GM19468 (cell line): ENCODE data around the gene TPRN.

Experiments
- ATAC-seq: cut with Tn5 transposase; IDR thresholded peaks from one replicate; pipeline ENCODE4 v1.9.1; 2021; ENCODE audit warnings: mild to moderate bottlenecking, moderate library complexity, moderate number of reproducible peaks; ENCODE audit not compliant: unreplicated experiment; ENCODE audit errors: extremely low read depth

TPRN gene

GRCh38 chr9:137191245-137191644, 9.3 kb downstream of the TPRN start:
- no peak for ATAC-seq

- ATAC-seq: no peak
Measured at GRCh38 chr9:137190315-137190856, 10.2 kb downstream of the TPRN start.

GRCh38 chr9:137189297-137190295, 10.9 kb downstream of the TPRN start:
- no peak for ATAC-seq

- ATAC-seq: peak; percentile 62
Measured at GRCh38 chr9:137188490-137189296, 11.8 kb downstream of the TPRN start, which contains the start of the genes ANAPC2 and SSNA1. Gene ANAPC2 (minus strand): TSS chr9:137188560. CDS start chr9:137188532, 28 bp downstream. Gene SSNA1 (plus strand): TSS chr9:137188676. CDS start chr9:137188727, 51 bp downstream.

GRCh38 chr9:137188086-137188489, 12.5 kb downstream of the TPRN start:
- no peak for ATAC-seq

- no peak for ATAC-seq
Measured at GRCh38 chr9:137187386-137187785, 13.2 kb downstream of the TPRN start.

- no peak for ATAC-seq
Measured at GRCh38 chr9:137186385-137186784, 14.2 kb downstream of the TPRN start.

GRCh38 chr9:137185921-137186320, 14.6 kb downstream of the TPRN start:
- no peak for ATAC-seq

- ATAC-seq: no peak
Measured at GRCh38 chr9:137184881-137185660, 15.5 kb downstream of the TPRN start.

GRCh38 chr9:137183980-137184595, 16.5 kb downstream of the TPRN start:
- no peak for ATAC-seq

GRCh38 chr9:137182836-137183235, 17.7 kb downstream of the TPRN start:
- no peak for ATAC-seq

- ATAC-seq: no peak
Measured at GRCh38 chr9:137181680-137182079, 18.9 kb downstream of the TPRN start.

- no peak for ATAC-seq
Measured at GRCh38 chr9:137180491-137180890, 20.1 kb downstream of the TPRN start.

GRCh38 chr9:137179761-137180160, 20.8 kb downstream of the TPRN start:
- ATAC-seq: no peak

GRCh38 chr9:137178939-137179630, 21.5 kb downstream of the TPRN start:
- ATAC-seq: no peak

- no peak for ATAC-seq
Measured at GRCh38 chr9:137178201-137178938, 22.2 kb downstream of the TPRN start.

- no peak for ATAC-seq
Measured at GRCh38 chr9:137176302-137177182, 24.0 kb downstream of the TPRN start.
